Measurements from ENCODE around the gene MACROH2A1.

MACROH2A1 gene

GRCh38 chr5:135349886-135350285, 49.1 kb downstream of the MACROH2A1 start:
- DNase-seq: no peak

DNA sequence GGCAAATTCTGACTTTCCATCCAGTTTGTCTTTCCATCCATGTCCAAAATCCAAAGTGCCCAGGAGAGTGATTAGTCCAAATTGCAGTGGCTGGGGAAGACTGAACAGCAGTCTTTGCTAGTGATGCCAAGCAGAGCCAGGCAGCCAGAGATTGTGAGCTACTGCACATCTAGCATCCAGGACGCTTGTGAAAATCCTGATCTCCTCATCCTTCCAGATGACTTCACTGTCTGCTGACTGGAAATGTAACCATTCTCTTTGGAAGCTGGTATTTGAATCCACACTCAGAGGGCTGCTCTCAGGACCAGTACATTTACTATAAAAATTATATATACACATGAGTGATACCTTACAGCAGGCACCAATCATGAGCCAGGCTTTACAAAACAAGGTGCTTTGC, 49.6 kb downstream of the MACROH2A1 start:
- no peak for DNase-seq

DNA sequence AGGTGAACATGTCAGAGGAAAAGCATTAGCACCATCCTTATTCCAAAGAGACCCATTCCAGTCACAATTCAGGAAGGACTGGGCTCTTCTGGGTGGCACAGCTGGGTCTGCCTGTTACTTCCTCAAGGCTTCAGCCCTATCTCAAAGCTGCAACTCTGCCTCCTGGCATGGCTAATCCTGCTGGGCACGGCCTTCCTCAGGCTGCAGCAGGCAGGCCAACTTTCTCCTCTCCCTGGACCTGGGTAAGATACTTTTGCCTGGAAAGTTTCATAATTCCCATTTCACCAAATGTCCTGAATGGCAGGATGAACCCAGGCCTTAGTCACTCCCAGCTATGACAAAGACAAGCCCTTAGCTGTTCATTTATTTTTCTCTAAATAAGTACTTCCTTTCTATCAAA, 50.1 kb downstream of the MACROH2A1 start:
- DNase-seq: no peak

DNA sequence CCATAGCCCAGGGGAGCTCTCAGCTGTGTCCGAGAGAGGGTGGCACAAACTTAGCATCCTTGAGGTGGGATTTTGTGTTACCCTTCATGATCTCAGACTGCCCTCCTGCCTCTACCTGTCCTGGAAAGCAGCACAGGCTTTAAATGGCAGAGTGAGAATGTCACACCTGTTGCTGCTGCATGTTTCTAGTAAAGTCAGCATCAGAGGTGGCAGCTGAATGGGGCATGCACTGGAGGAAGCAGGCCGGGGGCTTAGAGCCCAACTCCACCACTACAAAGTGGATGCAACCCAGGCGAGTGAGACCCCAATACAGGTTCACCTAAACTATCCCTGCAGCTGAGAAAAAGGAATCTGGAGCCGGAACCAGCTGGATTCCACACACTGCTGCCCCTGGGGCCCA, 51.6 kb downstream of the MACROH2A1 start:
- no peak for DNase-seq

DNA sequence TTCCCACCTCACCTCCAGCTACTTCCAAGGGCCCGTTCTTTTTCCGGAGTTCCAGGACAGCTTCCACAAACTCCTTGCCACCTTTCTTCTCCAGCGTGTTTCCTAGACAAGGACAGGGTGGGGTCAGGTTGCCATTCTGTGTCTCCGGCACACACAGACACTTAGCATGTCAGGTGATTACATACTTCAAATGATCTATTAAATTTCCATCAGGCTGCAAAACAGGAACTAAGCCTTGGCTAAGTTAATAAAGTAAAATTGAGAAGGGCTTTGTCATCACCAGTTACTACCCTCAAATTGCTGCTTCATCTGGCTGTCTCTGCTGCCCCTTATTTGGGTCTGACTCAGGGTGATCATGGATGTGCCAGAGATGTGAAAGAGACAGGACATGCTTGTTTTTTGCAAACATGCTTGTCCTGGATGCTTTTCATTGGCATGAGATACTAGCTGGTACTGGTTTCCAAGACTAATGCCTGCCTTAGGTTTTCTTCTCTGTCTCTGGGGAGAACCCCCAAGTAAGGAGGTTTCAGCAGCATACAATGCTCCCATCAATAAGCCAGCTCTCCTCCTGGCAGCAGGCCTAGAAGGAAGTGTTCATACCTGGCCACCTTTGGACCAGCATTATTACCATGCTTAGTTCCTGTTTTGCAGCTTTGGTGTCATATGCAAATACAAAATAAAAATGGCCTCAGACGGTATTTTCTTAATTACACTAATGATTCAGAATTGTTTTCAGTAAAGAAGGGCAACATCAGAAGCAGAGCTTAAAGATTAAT, 52.9 kb downstream of the MACROH2A1 start:
- DNase-seq: no peak

DNA sequence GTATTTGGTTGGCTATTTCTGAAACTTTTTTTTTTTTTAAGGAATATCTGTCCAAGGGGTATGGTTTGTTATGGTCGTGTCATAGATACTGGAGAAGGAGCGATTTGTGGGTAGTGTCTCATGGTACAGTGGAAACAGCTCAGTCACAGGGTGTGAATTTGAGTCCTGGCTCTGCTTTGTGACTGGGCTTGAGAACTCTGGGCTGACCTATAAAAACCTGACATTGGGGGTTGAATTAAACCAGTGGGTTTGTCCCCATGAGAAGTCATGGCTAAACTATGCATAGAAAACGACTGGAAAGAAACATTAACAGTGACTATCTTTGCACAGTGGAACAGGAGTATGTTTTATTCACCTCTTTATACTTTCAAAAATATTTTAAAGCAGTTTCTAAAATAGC, 54.7 kb downstream of the MACROH2A1 start:
- DNase-seq: no peak

DNA sequence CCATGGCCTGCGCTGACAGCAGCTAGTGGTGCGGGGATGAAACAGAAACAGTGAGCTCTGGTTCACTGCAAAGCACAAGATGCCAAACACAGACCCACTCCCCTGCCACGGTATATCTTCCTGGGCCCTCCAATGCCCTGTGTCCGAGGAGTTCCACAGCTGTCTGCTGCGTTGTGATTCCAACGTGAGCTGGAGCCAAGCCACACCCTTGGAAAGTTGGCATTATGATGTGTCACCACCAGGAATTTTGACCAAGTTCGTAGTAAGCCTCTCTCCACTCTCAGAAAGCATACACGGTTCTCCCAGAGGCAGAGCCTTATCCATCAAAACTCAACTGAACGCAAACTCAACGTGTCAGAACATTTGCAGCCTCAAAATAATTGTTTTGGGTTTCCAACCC, 55.6 kb downstream of the MACROH2A1 start:
- DNase-seq: no peak

DNA sequence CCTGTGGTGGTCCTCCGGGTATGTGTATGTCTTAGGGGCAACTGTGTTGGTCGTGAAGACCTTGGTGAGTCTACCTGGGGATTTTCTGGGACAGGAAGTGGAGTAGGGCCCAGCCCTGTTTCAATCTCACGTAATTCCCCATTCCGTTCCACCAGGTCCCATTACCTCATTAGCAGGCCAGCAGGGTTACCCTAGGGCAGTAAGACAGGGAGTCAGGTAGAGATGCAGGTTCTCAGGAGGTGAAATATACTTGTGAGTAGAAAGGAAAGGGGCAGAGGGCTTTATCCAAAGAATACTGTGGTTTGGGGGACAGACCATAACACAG, 56.5 kb downstream of the MACROH2A1 start:
- DNase-seq: no peak

DNA sequence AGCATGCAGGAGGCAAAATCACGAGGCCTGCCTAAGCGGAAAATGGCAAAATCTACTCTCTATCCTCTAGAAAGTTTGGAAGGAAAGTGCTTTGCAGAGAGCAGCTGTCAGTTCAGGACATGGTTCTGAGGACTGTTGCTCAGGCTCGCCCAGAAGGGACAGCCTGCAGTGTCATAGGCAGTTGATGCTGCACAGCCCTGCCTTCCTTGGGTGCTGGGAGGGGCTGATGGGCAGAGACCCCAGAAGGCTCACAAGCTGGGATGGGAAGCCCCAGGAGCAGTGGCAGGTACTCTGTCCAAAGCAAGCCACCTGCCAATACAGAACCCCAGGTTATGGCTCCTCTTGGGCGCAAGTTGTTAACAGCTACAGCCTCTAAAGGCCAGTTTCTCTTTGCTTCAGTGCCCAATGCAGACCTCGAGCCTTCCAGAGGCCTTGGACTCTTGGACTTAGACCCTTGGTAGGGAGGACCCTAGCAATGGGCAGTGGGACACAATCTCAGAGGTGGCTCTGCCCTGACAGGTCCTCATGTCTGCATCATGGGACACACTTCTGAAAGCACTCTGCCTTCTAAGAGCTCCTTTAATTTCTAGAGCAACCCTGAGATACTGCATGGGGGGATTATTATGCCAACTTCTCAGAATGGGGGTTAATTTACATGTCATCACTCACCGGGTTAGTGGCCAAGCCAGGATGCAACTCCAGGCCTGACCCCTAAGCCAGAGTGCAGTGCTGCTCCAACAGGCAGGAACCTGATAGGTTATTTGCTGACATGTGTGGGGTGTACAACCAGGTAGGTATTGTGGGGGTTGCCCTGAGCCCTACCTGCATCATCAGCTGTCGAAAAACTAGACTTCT, 57.1 kb downstream of the MACROH2A1 start:
- DNase-seq: no peak

GRCh38 chr5:135341016-135341666, 57.9 kb downstream of the MACROH2A1 start:
- DNase-seq: no peak

GRCh38 chr5:135340568-135340967, 58.5 kb downstream of the MACROH2A1 start:
- DNase-seq: no peak

DNA sequence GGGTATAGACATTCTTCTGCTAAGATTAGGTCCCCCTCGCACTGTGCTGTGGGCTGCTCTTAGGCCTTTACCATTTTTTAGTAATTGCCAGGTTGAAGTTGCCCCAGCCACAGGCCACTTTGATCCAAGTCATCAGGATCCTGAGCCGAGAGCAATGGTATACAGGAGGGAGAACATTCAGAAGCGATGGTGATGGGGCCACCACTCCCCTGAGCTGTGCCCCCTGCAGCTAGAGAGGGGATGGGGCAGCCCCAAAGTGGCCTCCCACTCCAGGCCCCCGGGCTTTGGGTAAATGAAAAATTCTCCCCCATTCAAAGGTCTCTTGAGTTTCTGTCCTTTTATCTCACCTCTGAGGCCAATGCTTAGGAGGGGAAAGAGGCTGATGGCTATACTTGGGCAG, 59.4 kb downstream of the MACROH2A1 start:
- no peak for DNase-seq

DNA sequence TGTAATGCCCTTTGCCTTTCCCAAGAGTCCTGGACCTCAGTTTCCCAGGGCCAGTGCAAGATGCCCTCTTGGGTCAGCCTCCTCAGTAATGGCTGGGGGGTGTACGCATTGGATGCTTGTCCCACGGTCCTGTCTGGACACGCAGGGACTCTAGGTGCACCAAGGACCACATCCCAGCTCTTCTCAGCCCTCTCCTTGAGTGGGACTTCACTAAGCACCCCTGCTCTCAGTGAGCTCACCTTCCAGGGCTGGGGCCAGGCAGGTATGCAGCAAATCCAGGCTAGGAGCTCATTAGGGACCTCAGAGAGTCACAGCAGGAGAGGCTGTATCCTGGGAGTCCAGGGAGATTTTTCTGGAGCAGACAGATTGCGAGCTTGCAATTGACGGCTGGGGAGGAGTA, 59.8 kb downstream of the MACROH2A1 start:
- DNase-seq: no peak

- DNase-seq: no peak
Observed at GRCh38 chr5:135337064-135337463, 62.0 kb downstream of the MACROH2A1 start.

DNA sequence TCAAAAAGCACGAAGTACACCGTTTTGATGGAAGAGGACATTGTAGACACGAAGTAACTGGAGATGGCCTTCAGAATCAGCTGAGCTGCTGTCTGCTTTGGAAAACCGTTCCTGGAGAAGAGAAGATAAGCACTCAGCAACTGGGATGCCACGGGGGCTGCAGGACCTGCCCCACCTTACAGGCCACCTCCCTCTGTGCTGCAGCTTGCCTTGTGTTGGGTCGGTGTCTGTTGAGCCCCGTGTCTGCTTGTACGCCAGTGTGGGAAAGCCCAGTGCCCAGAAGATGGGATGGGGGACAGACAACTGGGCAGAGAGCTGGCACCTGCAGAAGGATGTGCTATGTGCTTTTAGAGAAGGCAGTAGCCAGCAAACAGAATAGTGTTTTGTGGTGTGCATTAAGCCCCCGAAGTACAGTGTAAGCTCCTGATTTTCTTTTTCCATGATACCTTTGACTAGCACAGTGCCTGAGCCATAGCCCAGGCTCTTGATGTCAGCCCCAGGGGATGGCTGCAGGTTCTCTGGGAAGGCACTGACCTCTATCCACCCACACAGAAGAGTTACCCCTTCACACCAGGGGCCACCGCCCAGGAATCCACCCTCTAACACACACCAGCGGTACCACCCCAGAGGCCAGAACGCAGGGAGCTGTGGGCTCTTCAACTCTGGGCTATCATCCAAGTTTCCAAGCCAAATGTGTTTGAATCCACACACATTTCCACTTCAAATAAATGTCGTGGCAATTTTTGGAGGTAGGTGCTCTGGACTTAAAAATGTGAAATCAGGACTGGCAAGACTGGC, 63.8 kb downstream of the MACROH2A1 start:
- DNase-seq: no peak

GRCh38 chr5:135333732-135334515, 65.1 kb downstream of the MACROH2A1 start:
- DNase-seq: no peak

GRCh38 chr5:135332519-135333150, 66.4 kb downstream of the MACROH2A1 start:
- peak; percentile 39 for DNase-seq

- no peak for DNase-seq
Observed at GRCh38 chr5:135331612-135332011, 67.4 kb downstream of the MACROH2A1 start.

- no peak for DNase-seq
Observed at GRCh38 chr5:135330798-135331096, 68.3 kb downstream of the MACROH2A1 start.

GRCh38 chr5:135329913-135330797, 68.9 kb downstream of the MACROH2A1 start:
- no peak for DNase-seq
